Cardiac muscle cell (in vitro differentiated cells and primary cell): ENCODE results near the gene RASGRP3. TPM values are rescaled to one million over a fixed set of nuclear protein-coding genes. Genes with fewer than 3 reads are reported as not detected.

Experiments
- DNase-seq, 2 donors: peaks; one replicate each; pipeline versions ENCODE4 v3.0.0 to v3.0.0-alpha.2; 2010 to 2017; ENCODE audit warnings: low read depth in 1 of 2, low spot score in 1 of 2
- H3K27ac ChIP-seq: fragments of 200-600 bp; sonication (generic); 2 replicates; pipeline ENCODE4 v1.5.1; 2016
- H3K27me3 ChIP-seq: fragments of 200-600 bp; sonication (generic); 2 replicates; pipeline ENCODE4 v1.6.0; 2016; ENCODE audit warnings: control low read depth
- H3K36me3 ChIP-seq: fragments of 200-600 bp; sonication (generic); 2 replicates; pipeline ENCODE4 v1.5.1; 2016; ENCODE audit warnings: control low read depth
- H3K4me1 ChIP-seq: fragments of 200-600 bp; sonication (generic); 2 replicates; pipeline ENCODE4 v1.8.1; 2017; ENCODE audit warnings: low read depth, mild to moderate bottlenecking, mixed run types
- H3K4me3 ChIP-seq: fragments of 200-600 bp; sonication (generic); 2 replicates; pipeline ENCODE4 v1.5.1; 2016; ENCODE audit warnings: mild to moderate bottlenecking
- H3K9me3 ChIP-seq: fragments of 200-600 bp; sonication (generic); 2 replicates; pipeline ENCODE4 v1.5.1; 2017; ENCODE audit warnings: low read depth, mild to moderate bottlenecking, control low read depth
- polyA plus RNA-seq: library from polyadenylated mRNA; unstranded; fragments of >200 nt; fragmentation: Nextera tagmentation; extraction: Ambion mirVana; gene quantifications from 2 replicates; pipeline ENCODE4 v1.2.1, GENCODE V29; 2016
- total RNA-seq: library from RNA; depleted of rRNA; stranded (reverse); fragments of >200 nt; gene quantifications from 2 replicates; pipeline ENCODE4 v1.2.3, GENCODE V29; 2016
- TF ChIP-seq, protein P1 (sequence below): IDR thresholded peaks from 2 replicates; pipeline ENCODE4 v1.5.1; 2012; ENCODE audit warnings: low read depth, mild to moderate bottlenecking, low read length

Gene RASGRP3
- total and polyA plus RNA-seq, 2 experiments from 2014 or later, result 19.8 to 21.3 TPM

DNA sequence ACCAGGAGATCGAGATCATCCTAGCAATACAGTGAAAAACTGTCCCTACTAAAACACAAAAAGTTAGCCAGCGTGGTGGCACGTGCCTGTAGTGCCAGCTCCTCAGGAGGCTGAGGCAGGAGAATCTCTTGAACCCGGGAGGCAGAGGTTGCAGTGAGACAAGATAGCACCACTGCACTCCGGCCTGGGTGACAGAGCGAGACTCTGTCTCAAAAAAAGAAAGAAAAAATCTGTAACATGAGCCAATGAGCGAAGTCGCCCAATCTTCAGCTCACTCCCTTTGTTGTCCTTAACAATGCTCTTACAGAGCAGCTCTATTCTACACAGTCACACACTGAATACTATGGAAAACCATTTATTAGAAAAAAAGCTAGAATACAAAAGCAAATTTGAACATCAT lies 100.6 kb downstream of the RASGRP3 start:
- Histone ChIP-seq H3K36me3 (no peaks in the 10 kb centered on the region), H3K4me1 (no peaks in the 10 kb centered on the region), H3K27me3 (no peaks in the 10 kb centered on the region), H3K27ac (no peak overlapping the region), H3K4me3 (no peak overlapping the region), H3K9me3 (no peaks in the 10 kb centered on the region)
- no peak for DNase-seq
- TF ChIP-seq, protein P1, sequence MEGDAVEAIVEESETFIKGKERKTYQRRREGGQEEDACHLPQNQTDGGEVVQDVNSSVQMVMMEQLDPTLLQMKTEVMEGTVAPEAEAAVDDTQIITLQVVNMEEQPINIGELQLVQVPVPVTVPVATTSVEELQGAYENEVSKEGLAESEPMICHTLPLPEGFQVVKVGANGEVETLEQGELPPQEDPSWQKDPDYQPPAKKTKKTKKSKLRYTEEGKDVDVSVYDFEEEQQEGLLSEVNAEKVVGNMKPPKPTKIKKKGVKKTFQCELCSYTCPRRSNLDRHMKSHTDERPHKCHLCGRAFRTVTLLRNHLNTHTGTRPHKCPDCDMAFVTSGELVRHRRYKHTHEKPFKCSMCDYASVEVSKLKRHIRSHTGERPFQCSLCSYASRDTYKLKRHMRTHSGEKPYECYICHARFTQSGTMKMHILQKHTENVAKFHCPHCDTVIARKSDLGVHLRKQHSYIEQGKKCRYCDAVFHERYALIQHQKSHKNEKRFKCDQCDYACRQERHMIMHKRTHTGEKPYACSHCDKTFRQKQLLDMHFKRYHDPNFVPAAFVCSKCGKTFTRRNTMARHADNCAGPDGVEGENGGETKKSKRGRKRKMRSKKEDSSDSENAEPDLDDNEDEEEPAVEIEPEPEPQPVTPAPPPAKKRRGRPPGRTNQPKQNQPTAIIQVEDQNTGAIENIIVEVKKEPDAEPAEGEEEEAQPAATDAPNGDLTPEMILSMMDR, result no peak

DNA sequence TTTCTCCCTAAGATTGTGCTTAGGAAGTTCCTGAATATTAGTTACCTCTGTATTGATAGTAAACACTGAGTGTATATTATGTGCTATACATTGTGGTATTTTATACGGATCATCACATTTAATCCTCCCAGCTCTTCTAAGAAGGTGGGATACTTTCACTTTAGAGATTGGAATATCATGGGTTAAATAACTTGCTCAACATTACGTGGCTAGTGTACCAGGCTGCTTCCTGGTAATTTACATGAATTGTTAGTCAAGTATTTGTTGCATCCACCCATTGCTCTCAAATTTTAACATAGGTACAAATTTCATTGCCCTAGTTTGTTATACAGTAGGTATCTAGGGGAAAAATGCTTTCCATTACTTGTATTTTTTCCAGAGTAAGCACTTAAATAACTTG lies 101.2 kb downstream of the RASGRP3 start:
- Histone ChIP-seq H3K36me3 (no peaks in the 10 kb centered on the region), H3K27ac (no peak overlapping the region), H3K4me3 (no peak overlapping the region), H3K9me3 (no peaks in the 10 kb centered on the region), H3K27me3 (no peaks in the 10 kb centered on the region), H3K4me1 (peaks cover under 1% of the 10 kb centered on the region)
- peak in 1 of 2 donors; percentile 28 for DNase-seq
- TF ChIP-seq, protein P1, result no peak

DNA sequence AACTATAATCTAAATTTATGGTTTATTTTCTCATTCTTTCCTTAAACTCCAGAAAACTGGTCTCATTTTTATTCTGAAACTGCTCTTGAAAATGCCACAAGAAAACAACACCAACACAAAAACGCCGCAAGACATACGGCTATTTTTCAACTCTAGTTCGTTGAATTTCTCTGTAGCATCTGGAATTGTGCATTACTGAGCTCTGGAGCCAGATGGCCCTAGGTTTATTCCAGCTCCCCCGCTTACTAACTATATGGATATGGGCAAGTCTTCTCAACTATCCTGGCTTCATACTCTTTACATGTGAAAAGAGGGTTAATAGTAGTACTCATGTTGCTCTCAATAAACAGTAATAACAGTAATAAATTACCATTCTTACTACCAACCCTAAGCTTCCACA lies 102.8 kb downstream of the RASGRP3 start:
- peaks cover 6% of the 10 kb centered on the region for H3K4me1 ChIP-seq
- TF ChIP-seq, protein P1, result no peak

DNA sequence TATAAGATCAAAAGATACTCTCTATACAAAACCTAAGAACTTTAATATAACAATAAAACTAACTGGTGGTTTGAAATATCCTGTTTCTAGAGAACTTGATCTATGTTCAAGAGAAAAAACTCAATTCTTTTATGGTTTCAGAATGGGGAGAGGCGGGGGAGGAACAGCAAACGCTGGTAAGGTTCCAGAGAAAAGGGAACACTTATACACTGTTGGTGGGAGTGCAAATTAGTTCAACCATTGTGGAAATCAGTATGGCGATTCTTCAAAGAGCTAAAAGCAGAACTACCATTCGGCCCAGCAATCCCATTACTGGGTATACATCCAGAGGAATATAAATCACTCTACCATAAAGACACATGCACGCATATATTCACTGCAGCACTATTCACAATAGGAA lies 105.4 kb downstream of the RASGRP3 start:
- Histone ChIP-seq H3K4me3 (no peak overlapping the region), H3K27me3 (no peaks in the 10 kb centered on the region), H3K36me3 (peaks cover 27% of the 10 kb centered on the region), H3K4me1 (peaks cover 6% of the 10 kb centered on the region), H3K9me3 (no peaks in the 10 kb centered on the region), H3K27ac (no peak overlapping the region)
- TF ChIP-seq, protein P1, result no peak
- DNase-seq, result no peak

More for the DNA sequence above, 102.8 kb downstream of the RASGRP3 start:
- Histone ChIP-seq H3K27ac (no peak overlapping the region), H3K27me3 (no peaks in the 10 kb centered on the region), H3K9me3 (no peaks in the 10 kb centered on the region), H3K4me3 (no peak overlapping the region), H3K36me3 (peaks cover 7% of the 10 kb centered on the region)
- DNase-seq, result no peak

DNA sequence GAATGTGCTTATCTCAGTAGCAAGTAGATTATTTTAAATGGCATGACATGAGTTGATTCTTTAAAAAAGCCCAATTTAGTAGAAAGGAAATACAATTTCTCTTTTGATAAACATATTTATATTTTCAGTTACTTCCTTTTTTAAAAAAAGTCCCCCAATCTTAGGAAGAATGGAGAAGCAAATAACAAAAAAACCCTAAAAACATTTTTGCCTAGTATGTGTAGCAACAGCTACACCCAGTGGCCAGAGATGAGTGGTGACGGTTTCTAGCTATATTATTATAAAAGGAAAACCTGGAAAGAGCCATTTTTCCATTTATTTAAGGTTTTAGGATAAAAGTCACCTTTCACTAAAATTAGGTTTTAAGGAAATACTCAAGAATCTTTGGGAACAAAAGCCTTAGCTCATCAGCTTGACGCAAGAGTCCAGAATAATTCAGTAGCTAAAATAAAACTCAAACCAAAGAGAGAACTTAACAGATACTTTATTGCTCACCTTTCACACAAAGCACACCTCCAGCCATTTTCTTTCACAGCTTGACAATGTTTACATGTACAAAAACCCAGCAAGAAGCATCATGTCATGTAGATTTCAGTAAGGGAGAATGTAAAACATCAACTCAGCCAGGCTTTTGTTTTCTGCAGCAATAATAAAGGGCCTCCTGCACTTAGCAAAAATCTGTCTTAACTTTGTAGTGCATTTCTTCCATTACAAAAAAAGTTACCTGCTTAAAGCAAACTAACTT lies 106.9 kb downstream of the RASGRP3 start:
- H3K27me3 ChIP-seq, result no peaks in the 10 kb centered on the region
- H3K36me3 ChIP-seq, result peaks cover 36% of the 10 kb centered on the region
- H3K4me1 ChIP-seq, result peaks cover 7% of the 10 kb centered on the region
- H3K4me3 ChIP-seq, result no peak overlapping the region
- DNase-seq, result peak; percentile 50 to 59
- H3K27ac ChIP-seq, result peak overlapping the region; percentile 10
- TF ChIP-seq, protein P1, result peak; percentile 78
- H3K9me3 ChIP-seq, result no peaks in the 10 kb centered on the region
